Stimulated activated CD8-positive, alpha-beta memory T cell treated with anti-CD3 and anti-CD28 coated beads, Interleukin-15, amount 100 ng/mL, for 24 hours (primary cell): ENCODE data around the gene DAB1.

Source experiments
- DNase-seq: peaks from one replicate; pipeline ENCODE4 v3.0.0-alpha.2; 2020; ENCODE audit warnings: low read depth

DAB1 gene

GRCh38 chr1:57423656-57424211, at the start of gene DAB1:
Gene DAB1, minus strand, starts transcription at chr1:57424060. Its CDS starts 133,030 bp downstream, at chr1:57291030.
- no peak for DNase-seq

- no peak for DNase-seq
These were observed 49.6 kb upstream of the DAB1 start for GRCh38 chr1:57473448-57473847.

GRCh38 chr1:57471995-57472394, 48.1 kb upstream of the DAB1 start:
- no peak for DNase-seq

GRCh38 chr1:57470036-57470435, 46.2 kb upstream of the DAB1 start:
- DNase-seq = no peak

GRCh38 chr1:57468641-57469523, 45.0 kb upstream of the DAB1 start:
- DNase-seq = no peak

- no peak for DNase-seq
These were observed 44.0 kb upstream of the DAB1 start for GRCh38 chr1:57467830-57468229.

- DNase-seq = no peak
These were observed 40.9 kb upstream of the DAB1 start for GRCh38 chr1:57464756-57465155.

GRCh38 chr1:57463343-57463742, 39.5 kb upstream of the DAB1 start:
- DNase-seq = no peak

GRCh38 chr1:57461405-57461804, 37.5 kb upstream of the DAB1 start:
- DNase-seq = no peak

GRCh38 chr1:57451516-57451915, 27.7 kb upstream of the DAB1 start:
- no peak for DNase-seq

- DNase-seq = no peak
These were observed 27.1 kb upstream of the DAB1 start for GRCh38 chr1:57450981-57451380.

GRCh38 chr1:57447551-57447950, 23.7 kb upstream of the DAB1 start:
- no peak for DNase-seq

- no peak for DNase-seq
These were observed 19.1 kb upstream of the DAB1 start for GRCh38 chr1:57443004-57443403.

- no peak for DNase-seq
These were observed 16.2 kb upstream of the DAB1 start for GRCh38 chr1:57440096-57440495.

- no peak for DNase-seq
These were observed 7.5 kb upstream of the DAB1 start for GRCh38 chr1:57431400-57431799.

- no peak for DNase-seq
These were observed 569 bp upstream of the DAB1 start for GRCh38 chr1:57424231-57425027.

GRCh38 chr1:57423135-57423655, 665 bp downstream of the DAB1 start:
- DNase-seq = no peak

- DNase-seq = no peak
These were observed 1.4 kb downstream of the DAB1 start for GRCh38 chr1:57422271-57423134.

GRCh38 chr1:57421806-57422205, 2.1 kb downstream of the DAB1 start:
- no peak for DNase-seq

- DNase-seq = no peak
These were observed 2.7 kb downstream of the DAB1 start for GRCh38 chr1:57420981-57421785.

GRCh38 chr1:57418971-57419370, 4.9 kb downstream of the DAB1 start:
- DNase-seq = no peak
